ENCODE data around the gene IL31RA. TPM values are rescaled to one million over a fixed set of nuclear protein-coding genes. Genes with fewer than 3 reads are reported as not detected.

The IL31RA gene
- total RNA-seq, 2 donors from 2014 or later: 1.1 to 6.6 TPM

DNA sequence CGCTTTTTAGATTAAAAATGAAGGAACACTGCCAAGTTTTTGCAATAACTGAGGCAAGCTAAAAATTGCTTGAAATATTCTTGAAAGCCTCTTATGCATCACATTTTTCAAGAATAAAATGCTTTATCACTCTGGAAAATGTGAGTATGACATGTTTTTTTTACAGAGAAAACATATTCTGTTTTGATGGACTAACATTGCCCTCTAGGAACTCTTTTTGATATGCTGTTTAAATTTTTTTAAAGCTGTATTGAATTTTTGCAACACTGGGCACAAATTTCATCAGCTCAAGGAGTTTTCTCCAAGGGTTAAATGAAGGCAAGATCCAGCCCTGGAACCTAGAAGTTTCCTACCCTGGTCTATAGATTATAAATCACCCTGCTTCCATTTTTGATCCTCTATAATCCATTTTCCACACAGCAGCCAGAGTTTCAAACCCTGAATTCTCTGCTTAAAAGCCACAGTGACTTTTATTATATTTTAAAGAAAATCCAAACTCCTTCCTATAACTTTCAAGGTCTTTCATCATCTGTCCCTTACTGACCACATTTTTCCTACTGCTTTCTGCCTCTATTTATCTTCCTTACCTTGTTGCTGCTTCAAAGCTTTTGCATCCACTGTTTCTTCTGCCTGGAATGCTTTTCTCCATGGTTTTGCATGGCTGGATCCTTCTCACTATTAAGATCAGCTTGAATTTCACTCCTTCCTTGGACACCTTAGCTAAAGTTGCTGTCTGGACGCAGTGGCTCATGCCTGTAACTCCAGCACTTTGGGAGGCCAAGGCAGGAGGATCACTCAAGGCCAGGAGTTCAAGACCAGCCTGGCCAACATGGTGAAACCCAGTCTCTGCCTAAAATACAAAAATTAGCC is 60.9 kb downstream of the IL31RA start:
- no peak for DNase-seq (ENCODE audit: low spot score)

DNA sequence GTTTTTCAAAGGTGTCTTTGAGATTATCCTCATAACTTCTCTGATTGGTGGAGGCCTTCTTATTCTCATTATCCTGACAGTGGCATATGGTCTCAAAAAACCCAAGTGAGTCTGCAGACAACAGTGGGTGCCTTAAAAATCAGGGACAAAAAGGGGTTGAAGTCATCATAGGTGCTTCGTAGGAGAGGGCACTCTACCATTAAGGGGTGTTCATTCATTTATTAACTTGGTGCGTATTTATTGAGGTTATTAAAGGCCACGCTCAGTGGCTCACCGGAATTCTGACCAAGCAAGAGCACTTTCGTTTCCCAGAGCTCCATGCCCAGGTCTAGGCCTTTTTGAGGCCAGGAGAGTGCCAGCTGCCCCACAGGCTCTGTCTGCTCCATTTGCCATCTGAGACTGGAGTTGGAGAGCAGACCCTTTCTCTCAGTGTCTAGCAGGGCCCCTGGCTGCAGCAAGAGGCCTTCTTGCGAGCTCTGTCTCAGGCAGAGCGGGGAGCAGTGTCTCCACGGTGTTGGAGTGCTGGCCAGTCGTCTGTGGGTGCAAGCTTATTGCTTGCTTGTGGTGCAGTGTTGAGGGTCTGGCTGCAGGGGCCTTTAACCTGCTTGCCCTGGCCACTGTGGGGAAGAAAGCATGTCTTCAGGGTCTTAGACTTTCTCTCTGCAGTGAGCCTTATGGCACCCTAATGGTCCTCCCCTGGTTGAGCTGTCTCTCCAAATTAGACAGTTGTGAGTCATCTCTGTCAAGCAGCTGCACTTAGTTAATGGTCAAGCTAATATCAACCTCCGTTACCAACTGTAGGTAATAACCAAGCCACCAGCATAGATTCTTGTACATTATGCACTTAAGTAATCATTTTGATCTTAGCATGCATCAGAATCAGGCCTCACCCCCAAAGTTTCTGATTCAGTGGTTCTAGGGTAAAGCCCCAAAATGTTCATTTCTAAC is 62.6 kb downstream of the IL31RA start:
- H3K27me3 ChIP-seq (replicated peaks; ENCODE audit: insufficient read depth): no peaks in the 10 kb centered on the region
- H3K9me3 ChIP-seq: no peaks in the 10 kb centered on the region
- H3K27ac ChIP-seq: no peak overlapping the region
- H3K4me1 ChIP-seq (ENCODE audit: control insufficient read depth in 1 of 2, low read depth in 2 of 2): peaks cover 0 to 10% of the 10 kb centered on the region in 2 donors
- H3K36me3 ChIP-seq: no peaks in the 10 kb centered on the region
- no peak for ATAC-seq (ENCODE audit: insufficient number of reproducible peaks, low FRiP score, low read depth)
- no peak for DNase-seq (ENCODE audit: low spot score)
- TF ChIP-seq, protein P1, sequence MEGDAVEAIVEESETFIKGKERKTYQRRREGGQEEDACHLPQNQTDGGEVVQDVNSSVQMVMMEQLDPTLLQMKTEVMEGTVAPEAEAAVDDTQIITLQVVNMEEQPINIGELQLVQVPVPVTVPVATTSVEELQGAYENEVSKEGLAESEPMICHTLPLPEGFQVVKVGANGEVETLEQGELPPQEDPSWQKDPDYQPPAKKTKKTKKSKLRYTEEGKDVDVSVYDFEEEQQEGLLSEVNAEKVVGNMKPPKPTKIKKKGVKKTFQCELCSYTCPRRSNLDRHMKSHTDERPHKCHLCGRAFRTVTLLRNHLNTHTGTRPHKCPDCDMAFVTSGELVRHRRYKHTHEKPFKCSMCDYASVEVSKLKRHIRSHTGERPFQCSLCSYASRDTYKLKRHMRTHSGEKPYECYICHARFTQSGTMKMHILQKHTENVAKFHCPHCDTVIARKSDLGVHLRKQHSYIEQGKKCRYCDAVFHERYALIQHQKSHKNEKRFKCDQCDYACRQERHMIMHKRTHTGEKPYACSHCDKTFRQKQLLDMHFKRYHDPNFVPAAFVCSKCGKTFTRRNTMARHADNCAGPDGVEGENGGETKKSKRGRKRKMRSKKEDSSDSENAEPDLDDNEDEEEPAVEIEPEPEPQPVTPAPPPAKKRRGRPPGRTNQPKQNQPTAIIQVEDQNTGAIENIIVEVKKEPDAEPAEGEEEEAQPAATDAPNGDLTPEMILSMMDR (IDR thresholded peaks at IDR 0.05): no peak
- H3K4me3 ChIP-seq: no peak overlapping the region

More for the DNA sequence above, 60.9 kb downstream of the IL31RA start:
- TF ChIP-seq, protein P1 (IDR thresholded peaks at IDR 0.05): no peak
- no peak overlapping the region for H3K27ac ChIP-seq
- H3K9me3 ChIP-seq: no peaks in the 10 kb centered on the region
- ATAC-seq (ENCODE audit: insufficient number of reproducible peaks, low FRiP score, low read depth): no peak
- H3K36me3 ChIP-seq: no peaks in the 10 kb centered on the region
- H3K27me3 ChIP-seq (replicated peaks; ENCODE audit: insufficient read depth): no peaks in the 10 kb centered on the region
- H3K4me3 ChIP-seq: no peak overlapping the region
- peaks cover 0 to 10% of the 10 kb centered on the region in 2 donors for H3K4me1 ChIP-seq (ENCODE audit: control insufficient read depth in 1 of 2, low read depth in 2 of 2)

DNA sequence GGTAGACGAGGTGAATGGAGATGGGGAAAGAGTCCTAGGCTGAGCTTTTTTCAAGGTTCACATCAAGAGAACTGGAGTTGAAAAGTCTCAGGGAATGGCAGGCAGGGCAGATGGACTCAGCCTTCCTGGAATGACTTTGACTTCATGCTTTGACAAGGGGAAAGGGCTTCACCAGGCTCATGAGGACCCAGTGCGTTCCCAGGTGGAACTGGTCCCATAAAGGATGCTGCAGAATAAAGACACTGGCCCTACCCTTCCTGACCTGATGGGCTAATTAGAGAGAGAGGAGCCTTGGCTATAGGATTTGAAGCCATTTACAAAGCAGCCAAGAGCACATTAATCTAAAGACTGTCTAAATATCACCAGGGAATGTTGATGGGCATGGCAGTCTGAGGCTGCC is 63.8 kb downstream of the IL31RA start:
- no peak for ATAC-seq (ENCODE audit: insufficient number of reproducible peaks, low FRiP score, low read depth)
- H3K27me3 ChIP-seq (replicated peaks; ENCODE audit: insufficient read depth): no peaks in the 10 kb centered on the region
- TF ChIP-seq, protein P1 (IDR thresholded peaks at IDR 0.05): no peak

DNA sequence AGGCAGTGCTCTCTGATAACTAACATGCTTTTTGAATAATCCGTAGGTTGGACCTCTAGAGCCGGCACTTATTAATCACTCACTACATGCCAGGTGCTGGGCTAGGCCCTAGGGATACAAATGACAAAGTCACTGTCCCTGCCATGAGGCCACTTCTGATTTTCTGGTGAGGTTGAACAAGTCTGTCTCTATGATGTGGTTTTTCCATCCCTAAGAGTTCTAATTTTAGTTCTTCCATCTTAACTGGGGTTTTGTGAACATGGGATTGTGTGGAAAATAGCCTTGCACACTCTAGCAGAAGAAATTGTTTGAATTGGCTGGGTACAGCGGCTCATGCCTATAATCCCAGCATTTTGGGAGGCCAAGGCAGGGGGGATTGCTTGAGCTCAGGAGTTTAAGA is 64.6 kb downstream of the IL31RA start:
- Histone ChIP-seq H3K4me1 (ENCODE audit: control insufficient read depth in 1 of 2, low read depth in 2 of 2) (peaks cover 0 to 10% of the 10 kb centered on the region in 2 donors), H3K27me3 (replicated peaks; ENCODE audit: insufficient read depth) (no peaks in the 10 kb centered on the region), H3K4me3 (no peak overlapping the region), H3K36me3 (no peaks in the 10 kb centered on the region), H3K9me3 (no peaks in the 10 kb centered on the region), H3K27ac (peak overlapping the region in 1 of 2 donors; percentile 23)
- ATAC-seq (ENCODE audit: insufficient number of reproducible peaks, low FRiP score, low read depth) (peak; percentile 40), DNase-seq (ENCODE audit: low spot score) (no peak)
- TF ChIP-seq, protein P1 (IDR thresholded peaks at IDR 0.05): no peak

More for the DNA sequence above, 63.8 kb downstream of the IL31RA start:
- Histone ChIP-seq H3K4me1 (ENCODE audit: control insufficient read depth in 1 of 2, low read depth in 2 of 2) (peaks cover 0 to 10% of the 10 kb centered on the region in 2 donors), H3K9me3 (no peaks in the 10 kb centered on the region), H3K36me3 (no peaks in the 10 kb centered on the region), H3K27ac (no peak overlapping the region), H3K4me3 (no peak overlapping the region)
- DNase-seq (ENCODE audit: low spot score): no peak

DNA sequence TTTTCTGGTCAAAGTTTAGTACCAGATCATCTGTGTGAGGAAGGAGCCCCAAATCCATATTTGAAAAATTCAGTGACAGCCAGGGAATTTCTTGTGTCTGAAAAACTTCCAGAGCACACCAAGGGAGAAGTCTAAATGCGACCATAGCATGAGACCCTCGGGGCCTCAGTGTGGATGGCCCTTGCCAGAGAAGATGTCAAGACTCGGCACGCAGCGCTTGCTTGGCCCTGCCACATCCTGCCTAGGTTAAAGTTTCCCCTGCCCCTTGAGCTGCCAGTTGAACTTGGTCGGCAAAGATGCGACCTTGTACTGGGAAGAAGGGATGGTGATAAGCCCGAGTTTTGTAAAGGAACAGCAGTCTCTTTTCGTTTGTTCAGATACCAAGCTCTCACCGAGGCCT is 65.8 kb downstream of the IL31RA start:
- Histone ChIP-seq H3K4me3 (no peak overlapping the region), H3K4me1 (ENCODE audit: control insufficient read depth in 1 of 2, low read depth in 2 of 2) (peaks cover 0 to 10% of the 10 kb centered on the region in 2 donors), H3K9me3 (no peaks in the 10 kb centered on the region), H3K27me3 (replicated peaks; ENCODE audit: insufficient read depth) (no peaks in the 10 kb centered on the region), H3K36me3 (no peaks in the 10 kb centered on the region), H3K27ac (no peak overlapping the region)
- TF ChIP-seq, protein P1 (IDR thresholded peaks at IDR 0.05): no peak
- no peak for ATAC-seq (ENCODE audit: insufficient number of reproducible peaks, low FRiP score, low read depth)
- DNase-seq (ENCODE audit: low spot score): no peak

Data from thoracic aorta (tissue), 2 donors.